Left lobe of liver (tissue), 2 donors: Measurements from ENCODE around the gene EPS8L3. TPM values are rescaled to one million over a fixed set of nuclear protein-coding genes. Genes with fewer than 3 reads are reported as not detected.
"Not testable (repeated sequence)": the region's sequence is repeated elsewhere in the genome, so short reads cannot be mapped to it uniquely, and the experiment has no call there.

ENCODE experiments used
- ATAC-seq: fragments of 200-7000 bp; cut with Tn5 transposase; one replicate; pipeline ENCODE4 v1.9.1; 2020; ENCODE audit warnings: mild to moderate bottlenecking, moderate library complexity
- DNase-seq: peaks from one replicate; pipeline ENCODE4 v3.0.0-alpha.2; 2020; ENCODE audit warnings: low spot score
- total RNA-seq: library from RNA; stranded (reverse); gene quantifications from one replicate; pipeline ENCODE4 v1.2.1, GENCODE V29; 2021
- donor health status: DM: no; HTN: no; CAD: no; lungs with moderate emphysema.
- donor health status: DM: no; HTN: yes; CAD: no.

EPS8L3 gene
- total RNA-seq, 1 donor from 2014 or later: 0.15 TPM

GRCh38 chr1:109750241-109750882 lies 13.4 kb downstream of the EPS8L3 start:
- DNase-seq (no peak), ATAC-seq (no peak)

- DNase-seq: no peak
- no peak for ATAC-seq
Observed at GRCh38 chr1:109749221-109749620, 14.5 kb downstream of the EPS8L3 start.

GRCh38 chr1:109748311-109748710 lies 15.4 kb downstream of the EPS8L3 start:
- DNase-seq, ATAC-seq: not testable (repeated sequence)

- DNase-seq: no peak
- no peak for ATAC-seq
Observed at GRCh38 chr1:109740615-109741373, 22.9 kb downstream of the EPS8L3 start, which contains the start of gene GSTM3. Gene GSTM3 (minus strand): TSS chr1:109741038. CDS start chr1:109740287, 751 bp downstream.

- ATAC-seq: peak; percentile 99
- peak; percentile 77 for DNase-seq
Observed at GRCh38 chr1:109739738-109740614, 23.7 kb downstream of the EPS8L3 start.

GRCh38 chr1:109733236-109733870 lies 30.4 kb downstream of the EPS8L3 start:
- DNase-seq: no peak
- ATAC-seq: no peak

GRCh38 chr1:109732390-109732881 lies 31.3 kb downstream of the EPS8L3 start:
- no peak for DNase-seq
- ATAC-seq: no peak

GRCh38 chr1:109730666-109731065 lies 33.1 kb downstream of the EPS8L3 start:
- ATAC-seq (no peak), DNase-seq (no peak)

GRCh38 chr1:109728870-109729269 lies 34.9 kb downstream of the EPS8L3 start:
- DNase-seq (no peak), ATAC-seq (no peak)

GRCh38 chr1:109726728-109727373 lies 36.9 kb downstream of the EPS8L3 start:
- no peak for DNase-seq
- ATAC-seq: no peak

- ATAC-seq (no peak), DNase-seq (no peak)
Observed at GRCh38 chr1:109726007-109726406, 37.7 kb downstream of the EPS8L3 start.

GRCh38 chr1:109725510-109725909 lies 38.2 kb downstream of the EPS8L3 start:
- ATAC-seq (no peak), DNase-seq (no peak)

GRCh38 chr1:109724933-109725332 lies 38.8 kb downstream of the EPS8L3 start:
- DNase-seq: no peak
- no peak for ATAC-seq

- no peak for DNase-seq
Observed at GRCh38 chr1:109722908-109723691, 40.6 kb downstream of the EPS8L3 start.

GRCh38 chr1:109721971-109722370 lies 41.8 kb downstream of the EPS8L3 start:
- ATAC-seq: no peak
- no peak for DNase-seq

More at GRCh38 chr1:109722908-109723691, 40.6 kb downstream of the EPS8L3 start:
- no peak for ATAC-seq

GRCh38 chr1:109721042-109721441 lies 42.7 kb downstream of the EPS8L3 start:
- ATAC-seq (no peak), DNase-seq (no peak)

- ATAC-seq (no peak), DNase-seq (no peak)
Observed at GRCh38 chr1:109719337-109719837, 44.3 kb downstream of the EPS8L3 start.

GRCh38 chr1:109718495-109718894 lies 45.2 kb downstream of the EPS8L3 start:
- peak; percentile 89 for ATAC-seq
- no peak for DNase-seq

- DNase-seq: no peak
- no peak for ATAC-seq
Observed at GRCh38 chr1:109717729-109718128, 46.0 kb downstream of the EPS8L3 start.
